GM12878 (cell line): ENCODE measurements around the gene SHF. TPM values are rescaled to one million over a fixed set of nuclear protein-coding genes. Genes with fewer than 3 reads are reported as not detected.

Experiments used
- polyA plus RNA-seq, 11 experiments: library from polyadenylated mRNA; depleted of rRNA in 4 of 11; unstranded in 6 of 11; stranded (reverse) in 5 of 11; fragments of >200 nt; fragmentation: Nextera tagmentation in 4 of 11; fragmentation: Illumina TruSeq in 1 of 11; extraction: Ambion mirVana in 4 of 11; extraction: Trizol in 1 of 11; gene quantifications; 1 replicate in 1 of 11; 2 replicates in 10 of 11; pipeline versions ENCODE4 v1.2.1 to v1.2.3, GENCODE V29; 2011 to 2016; ENCODE audit warnings: inconsistent platforms in 2 of 11, missing spikeins in 2 of 11, low read depth in 1 of 11
- total RNA-seq, 4 experiments: library from RNA; depleted of rRNA in 3 of 4; stranded (reverse); fragments of >200 nt in 3 of 4; fragmentation: Illumina TruSeq in 1 of 4; extraction: Trizol in 1 of 4; gene quantifications; 2 replicates each; pipeline versions ENCODE4 v1.2.1 to v1.2.3, GENCODE V29; 2013 to 2021

Gene SHF
- total and polyA plus RNA-seq, 10 of the 15 experiments (the other 5 are each of a cell fraction or from before 2014, with no cell fraction given) = 0.04 to 5.7 (median 1.0) TPM; not detected in 1

Other genes with a start within 250 kb of the SHF start
Only the 7 nearest of the 8 such genes appear.
- gene SORD, start 164.8 kb downstream of the SHF start, total RNA-seq (2014; rRNA removed) = 33.5 and 35.3 TPM in 2 replicates
- 24.5 and 29.2 TPM in 2 replicates for gene SORD, start 164.8 kb downstream of the SHF start, total RNA-seq (2014; rRNA removed; fragmentation: Illumina TruSeq; extraction: Trizol)
- gene SORD, start 164.8 kb downstream of the SHF start, total RNA-seq (2021) = 39.4 and 40.8 TPM in 2 replicates
- 49.9 and 51.7 TPM in 2 replicates for gene SORD, start 164.8 kb downstream of the SHF start, polyA plus RNA-seq (2011; rRNA removed)
- 29.4 and 39.4 TPM in 2 replicates for gene SORD, start 164.8 kb downstream of the SHF start, polyA plus RNA-seq (2014; fragmentation: Illumina TruSeq; extraction: Trizol)
- gene SORD, start 164.8 kb downstream of the SHF start, polyA plus RNA-seq (2014; fragmentation: Nextera tagmentation; extraction: Ambion mirVana) = 10 to 100 TPM in 1 of 2 experiments, 1 to 10 TPM in 1; 7.5 to 18.5 TPM
- gene SORD, start 164.8 kb downstream of the SHF start, polyA plus RNA-seq (2014; rRNA removed) = 45.1 and 46.0 TPM in 2 replicates
- 10 to 100 TPM; 50.7 to 51.6 TPM for gene SORD, start 164.8 kb downstream of the SHF start, polyA plus RNA-seq (2016; fragmentation: Nextera tagmentation; extraction: Ambion mirVana)
- gene DUOX2, start 73.8 kb downstream of the SHF start, total RNA-seq (2014; rRNA removed) = not detected in 2 replicates
- gene DUOX2, start 73.8 kb downstream of the SHF start, total RNA-seq (2014; rRNA removed; fragmentation: Illumina TruSeq; extraction: Trizol) = not detected in 2 replicates
- 0.05 and 0.16 TPM in 2 replicates for gene DUOX2, start 73.8 kb downstream of the SHF start, total RNA-seq (2021)
- gene DUOX2, start 73.8 kb downstream of the SHF start, polyA plus RNA-seq (2011; rRNA removed) = not detected in 2 replicates
- not detected in 2 replicates for gene DUOX2, start 73.8 kb downstream of the SHF start, polyA plus RNA-seq (2014; fragmentation: Illumina TruSeq; extraction: Trizol)
- gene DUOX2, start 73.8 kb downstream of the SHF start, polyA plus RNA-seq (2014; fragmentation: Nextera tagmentation; extraction: Ambion mirVana) = not detected
- not detected in 2 replicates for gene DUOX2, start 73.8 kb downstream of the SHF start, polyA plus RNA-seq (2014; rRNA removed)
- gene DUOX2, start 73.8 kb downstream of the SHF start, polyA plus RNA-seq (2016; fragmentation: Nextera tagmentation; extraction: Ambion mirVana) = not detected
- not detected in 2 replicates for gene DUOXA2, start 73.6 kb downstream of the SHF start, total RNA-seq (2014; rRNA removed)
- gene DUOXA2, start 73.6 kb downstream of the SHF start, total RNA-seq (2014; rRNA removed; fragmentation: Illumina TruSeq; extraction: Trizol) = not detected in 2 replicates
- gene DUOXA2, start 73.6 kb downstream of the SHF start, total RNA-seq (2021) = not detected in 2 replicates
- gene DUOXA2, start 73.6 kb downstream of the SHF start, polyA plus RNA-seq (2011; rRNA removed) = not detected in 2 replicates
- gene DUOXA2, start 73.6 kb downstream of the SHF start, polyA plus RNA-seq (2014; fragmentation: Illumina TruSeq; extraction: Trizol) = not detected in 2 replicates
- not detected for gene DUOXA2, start 73.6 kb downstream of the SHF start, polyA plus RNA-seq (2014; fragmentation: Nextera tagmentation; extraction: Ambion mirVana)
- not detected in 2 replicates for gene DUOXA2, start 73.6 kb downstream of the SHF start, polyA plus RNA-seq (2014; rRNA removed)
- gene DUOXA2, start 73.6 kb downstream of the SHF start, polyA plus RNA-seq (2016; fragmentation: Nextera tagmentation; extraction: Ambion mirVana) = not detected
- not detected in 2 replicates for gene DUOXA1, start 58.1 kb downstream of the SHF start, total RNA-seq (2014; rRNA removed)
- not detected in 2 replicates for gene DUOXA1, start 58.1 kb downstream of the SHF start, total RNA-seq (2014; rRNA removed; fragmentation: Illumina TruSeq; extraction: Trizol)
- 0.08 TPM in 1 of 2 replicates, not detected in the other for gene DUOXA1, start 58.1 kb downstream of the SHF start, total RNA-seq (2021)
- not detected in 2 replicates for gene DUOXA1, start 58.1 kb downstream of the SHF start, polyA plus RNA-seq (2011; rRNA removed)
- gene DUOXA1, start 58.1 kb downstream of the SHF start, polyA plus RNA-seq (2014; fragmentation: Illumina TruSeq; extraction: Trizol) = not detected in 2 replicates
- gene DUOXA1, start 58.1 kb downstream of the SHF start, polyA plus RNA-seq (2014; fragmentation: Nextera tagmentation; extraction: Ambion mirVana) = not detected
- gene DUOXA1, start 58.1 kb downstream of the SHF start, polyA plus RNA-seq (2014; rRNA removed) = not detected in 2 replicates
- not detected for gene DUOXA1, start 58.1 kb downstream of the SHF start, polyA plus RNA-seq (2016; fragmentation: Nextera tagmentation; extraction: Ambion mirVana)
- gene DUOX1, start 58.0 kb downstream of the SHF start, total RNA-seq (2014; rRNA removed) = 0.11 TPM in 1 of 2 replicates, not detected in the other
- not detected in 2 replicates for gene DUOX1, start 58.0 kb downstream of the SHF start, total RNA-seq (2014; rRNA removed; fragmentation: Illumina TruSeq; extraction: Trizol)
- 0.08 and 0.26 TPM in 2 replicates for gene DUOX1, start 58.0 kb downstream of the SHF start, total RNA-seq (2021)
- gene DUOX1, start 58.0 kb downstream of the SHF start, polyA plus RNA-seq (2011; rRNA removed) = 0.30 and 0.56 TPM in 2 replicates
- not detected in 2 replicates for gene DUOX1, start 58.0 kb downstream of the SHF start, polyA plus RNA-seq (2014; fragmentation: Illumina TruSeq; extraction: Trizol)
- gene DUOX1, start 58.0 kb downstream of the SHF start, polyA plus RNA-seq (2014; fragmentation: Nextera tagmentation; extraction: Ambion mirVana) = under 1 TPM; 0.02 to 0.11 TPM
- gene DUOX1, start 58.0 kb downstream of the SHF start, polyA plus RNA-seq (2014; rRNA removed) = not detected in 2 replicates
- 1 to 10 TPM; 1.4 to 2.1 TPM for gene DUOX1, start 58.0 kb downstream of the SHF start, polyA plus RNA-seq (2016; fragmentation: Nextera tagmentation; extraction: Ambion mirVana)
- gene SLC28A2, start 64.3 kb upstream of the SHF start, total RNA-seq (2014; rRNA removed) = not detected in 2 replicates
- gene SLC28A2, start 64.3 kb upstream of the SHF start, total RNA-seq (2014; rRNA removed; fragmentation: Illumina TruSeq; extraction: Trizol) = not detected in 2 replicates
- gene SLC28A2, start 64.3 kb upstream of the SHF start, total RNA-seq (2021) = not detected in 2 replicates
- 0.03 TPM in 1 of 2 replicates, not detected in the other for gene SLC28A2, start 64.3 kb upstream of the SHF start, polyA plus RNA-seq (2011; rRNA removed)
- not detected in 2 replicates for gene SLC28A2, start 64.3 kb upstream of the SHF start, polyA plus RNA-seq (2014; fragmentation: Illumina TruSeq; extraction: Trizol)
- gene SLC28A2, start 64.3 kb upstream of the SHF start, polyA plus RNA-seq (2014; fragmentation: Nextera tagmentation; extraction: Ambion mirVana) = under 1 TPM; 0.02 to 0.11 TPM
- not detected in 2 replicates for gene SLC28A2, start 64.3 kb upstream of the SHF start, polyA plus RNA-seq (2014; rRNA removed)
- gene SLC28A2, start 64.3 kb upstream of the SHF start, polyA plus RNA-seq (2016; fragmentation: Nextera tagmentation; extraction: Ambion mirVana) = under 1 TPM; 0.18 to 0.21 TPM
- 71.2 and 75.6 TPM in 2 replicates for gene GATM, start 190.6 kb upstream of the SHF start, total RNA-seq (2014; rRNA removed)
- gene GATM, start 190.6 kb upstream of the SHF start, total RNA-seq (2014; rRNA removed; fragmentation: Illumina TruSeq; extraction: Trizol) = 39.2 and 41.3 TPM in 2 replicates
- gene GATM, start 190.6 kb upstream of the SHF start, total RNA-seq (2021) = 37.1 and 42.5 TPM in 2 replicates
- gene GATM, start 190.6 kb upstream of the SHF start, polyA plus RNA-seq (2011; rRNA removed) = 83.1 and 89.9 TPM in 2 replicates
- 50.8 and 60.7 TPM in 2 replicates for gene GATM, start 190.6 kb upstream of the SHF start, polyA plus RNA-seq (2014; fragmentation: Illumina TruSeq; extraction: Trizol)
- gene GATM, start 190.6 kb upstream of the SHF start, polyA plus RNA-seq (2014; fragmentation: Nextera tagmentation; extraction: Ambion mirVana) = 10 to 100 TPM; 11.7 to 17.6 TPM
- 63.8 and 65.6 TPM in 2 replicates for gene GATM, start 190.6 kb upstream of the SHF start, polyA plus RNA-seq (2014; rRNA removed)
- gene GATM, start 190.6 kb upstream of the SHF start, polyA plus RNA-seq (2016; fragmentation: Nextera tagmentation; extraction: Ambion mirVana) = 10 to 100 TPM; 22.8 to 23.1 TPM